Measurements from ENCODE around the gene TMEM259.
A peak's percentile ranks its signal among the peaks of the same experiment; 100 is the strongest.

The TMEM259 gene

DNA sequence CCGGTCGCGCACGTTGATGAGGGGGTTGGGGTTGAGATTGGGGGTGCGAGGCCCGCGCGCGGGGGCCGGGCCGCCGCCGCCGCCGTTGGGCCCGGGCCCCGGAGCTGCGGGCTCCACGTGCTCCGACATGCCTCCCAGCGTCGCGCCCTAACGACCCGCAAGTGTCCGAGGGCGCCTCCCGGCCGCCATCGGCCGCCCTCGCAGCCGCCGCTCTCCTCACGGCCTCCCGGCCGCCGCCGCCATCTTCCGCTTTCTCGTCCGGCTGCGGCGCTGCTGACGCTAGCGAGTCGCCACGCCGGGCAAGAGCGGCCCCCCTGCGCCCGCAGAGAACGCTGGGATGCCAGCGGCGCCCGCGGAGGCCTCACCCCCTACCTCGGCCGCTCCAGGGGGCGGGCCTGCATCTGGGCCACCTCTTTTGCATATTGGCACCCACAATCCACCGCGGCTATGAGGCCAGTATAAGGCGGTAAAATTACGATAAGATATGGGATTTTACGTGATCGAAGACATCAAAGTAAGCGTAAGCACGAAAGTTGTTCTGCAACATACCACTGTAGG, at the start of gene TMEM259:
Gene TMEM259, minus strand, starts transcription at position 256 of the 558 bp plus-strand sequence. Its CDS starts 127 bp downstream, at position 129.
- peak; percentile 80 for DNase-seq

DNA sequence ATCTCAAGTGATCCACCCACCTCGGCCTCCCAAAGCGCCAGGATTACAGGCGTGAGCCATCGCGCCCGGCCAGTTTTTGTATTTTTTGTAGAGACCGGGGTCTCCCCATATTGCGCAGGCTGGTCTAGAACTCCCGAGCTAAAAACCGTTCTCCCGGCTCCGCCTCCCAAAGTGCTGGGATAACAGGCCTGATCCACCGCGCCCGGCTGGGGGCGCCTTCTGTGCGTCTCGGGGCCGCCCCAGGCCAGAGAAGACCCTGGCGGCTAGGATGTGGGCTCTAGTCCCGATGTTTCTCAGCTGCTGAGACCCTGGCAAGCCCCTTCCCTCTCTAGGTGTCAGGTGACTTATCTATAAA, 49.6 kb upstream of the TMEM259 start:
- DNase-seq, result no peak

DNA sequence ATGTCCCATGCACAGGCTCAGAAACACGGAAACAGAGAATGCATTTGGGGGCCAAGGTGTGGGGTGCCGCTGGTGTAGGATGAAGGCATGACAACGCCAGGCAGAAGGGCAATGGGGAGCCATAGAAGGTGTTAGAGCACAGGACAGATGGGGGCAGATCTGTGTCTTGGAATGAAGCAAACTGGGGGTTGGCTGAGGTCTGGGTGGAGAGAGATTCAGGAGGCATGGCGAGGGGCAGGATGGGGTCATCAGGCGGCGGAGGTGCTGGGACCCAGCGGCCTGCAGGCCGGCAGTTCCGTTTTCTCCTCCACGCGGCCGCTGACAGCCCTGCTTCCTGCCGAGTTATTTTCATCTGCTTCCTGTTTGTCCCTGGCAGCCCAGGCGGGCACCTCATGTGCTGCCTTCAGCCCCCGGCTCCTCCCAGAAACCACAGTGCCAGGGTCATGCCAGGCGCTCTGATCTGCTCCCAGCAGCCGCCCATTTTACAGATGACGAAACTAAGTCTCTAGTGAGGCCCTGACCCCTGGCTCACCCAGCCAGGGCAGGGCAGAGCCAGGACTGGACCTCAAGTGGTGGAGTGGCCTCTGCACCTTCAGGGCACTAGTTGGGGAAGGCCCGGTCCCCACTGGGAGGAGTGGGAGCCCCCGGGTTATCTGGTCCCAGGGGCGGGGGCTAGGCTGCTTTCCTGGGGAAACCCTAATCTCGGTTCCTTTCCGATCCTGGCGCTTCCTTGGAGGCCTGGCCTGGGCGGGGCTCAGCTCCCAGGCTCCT, 48.3 kb upstream of the TMEM259 start:
- DNase-seq, result no peak

DNA sequence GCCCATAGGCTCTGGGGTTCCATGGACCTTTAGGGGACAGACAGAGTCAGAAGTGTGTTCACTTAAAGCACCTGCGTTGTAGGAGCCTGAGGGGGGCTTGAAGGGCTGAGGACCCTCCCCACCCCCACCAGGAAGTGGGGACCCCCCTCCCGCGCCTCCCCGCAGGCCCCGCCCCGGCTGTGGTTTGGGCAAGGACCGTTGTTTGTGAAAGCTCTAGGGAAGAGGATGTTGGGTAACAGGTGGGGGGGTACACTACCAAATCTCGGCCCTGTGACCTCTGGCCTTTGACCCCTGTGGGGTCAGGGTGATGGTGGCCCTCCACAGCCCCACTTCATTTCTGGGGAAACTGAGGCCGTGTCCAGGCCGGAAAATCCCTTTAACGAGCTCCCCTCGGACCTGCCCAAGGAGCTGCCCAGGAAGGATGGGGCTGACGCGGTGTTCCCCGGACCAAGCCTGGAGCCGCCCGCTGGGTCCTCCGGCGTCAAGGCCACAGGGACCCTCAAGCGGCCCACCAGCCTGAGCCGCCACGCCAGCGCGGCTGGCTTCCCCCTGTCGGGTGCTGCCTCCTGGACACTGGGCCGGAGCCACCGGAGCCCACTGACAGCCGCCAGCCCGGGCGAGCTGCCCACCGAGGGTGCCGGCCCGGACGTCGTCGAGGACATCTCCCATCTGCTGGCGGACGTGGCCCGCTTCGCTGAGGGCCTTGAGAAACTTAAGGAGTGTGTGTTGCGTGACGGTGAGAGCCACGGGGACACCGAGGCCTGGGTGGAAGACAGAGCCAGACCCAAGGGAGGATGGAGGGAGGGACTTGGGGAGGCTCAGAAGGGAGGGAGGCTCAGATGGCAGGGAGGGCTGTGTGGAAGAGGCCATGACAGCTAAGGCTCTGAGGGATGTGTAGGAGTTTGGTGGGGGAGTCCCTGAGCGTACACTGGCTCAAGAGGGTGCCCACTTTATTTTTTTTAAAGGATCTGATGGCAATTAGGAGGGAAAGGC, 47.4 kb upstream of the TMEM259 start:
- DNase-seq, result no peak

DNA sequence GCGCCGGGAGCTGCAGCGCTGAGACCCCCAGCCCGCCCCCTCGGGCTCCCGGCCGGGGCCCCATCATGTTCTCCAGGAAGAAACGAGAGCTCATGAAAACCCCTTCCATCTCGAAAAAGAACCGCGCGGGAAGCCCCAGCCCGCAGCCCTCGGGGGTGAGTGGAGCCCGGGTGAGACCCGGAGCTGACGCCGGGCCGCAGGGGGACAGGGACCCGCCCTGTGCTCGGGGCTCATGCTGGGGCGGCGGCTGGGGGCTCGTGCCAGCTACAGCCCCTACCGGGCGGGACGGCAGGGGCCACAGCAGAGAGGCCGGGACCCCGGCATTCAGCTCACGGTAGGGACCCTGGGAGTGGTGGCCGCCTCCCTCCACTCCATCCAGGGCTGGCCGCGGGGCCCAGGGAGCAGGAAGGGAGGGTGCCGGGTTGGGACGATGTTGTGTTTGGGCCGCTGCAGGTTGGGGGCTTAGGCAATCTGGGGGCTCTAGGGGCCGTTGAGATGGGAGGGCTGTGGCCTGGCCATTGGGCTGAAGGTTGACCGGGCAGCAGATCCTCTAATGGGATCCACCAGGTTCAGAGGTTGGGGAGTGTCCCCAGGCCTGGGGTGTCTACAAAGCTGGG, 46.5 kb upstream of the TMEM259 start:
- no peak for DNase-seq

DNA sequence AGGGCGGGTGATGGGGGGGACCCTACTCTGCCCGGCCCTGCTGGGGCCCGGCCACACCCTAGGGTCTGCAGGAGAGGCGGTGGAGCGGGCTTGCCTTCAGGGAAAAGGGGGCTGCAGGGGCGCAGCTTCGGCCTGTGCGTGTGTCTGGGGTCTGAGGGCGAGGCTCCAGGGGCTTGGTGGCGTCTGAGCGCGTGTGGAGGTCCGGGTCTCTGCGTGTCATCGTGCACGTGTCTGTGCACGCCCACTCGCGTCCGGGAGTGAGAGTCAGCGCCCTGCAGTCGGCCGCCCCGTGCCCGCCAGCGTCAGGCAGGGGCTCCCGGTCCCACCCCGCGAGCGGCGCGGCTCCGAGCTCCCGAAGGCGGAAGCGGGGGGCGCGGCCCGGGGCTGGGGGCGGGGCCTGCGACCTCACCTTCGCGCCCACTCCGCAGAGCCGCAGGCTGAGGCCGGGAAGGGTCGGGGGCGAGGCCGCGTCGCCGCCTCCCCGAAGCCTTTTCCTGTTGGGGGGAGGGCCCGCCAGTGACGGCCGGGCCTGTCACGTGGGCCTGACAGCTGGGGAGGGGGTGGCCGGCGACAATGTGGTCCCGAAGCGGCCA, 45.9 kb upstream of the TMEM259 start, which contains the start of gene ARHGAP45:
Gene ARHGAP45, plus strand, starts transcription at position 420 of the 593 bp plus-strand sequence. CDS start 239 bp downstream, outside the sequence.
- no peak for DNase-seq

DNA sequence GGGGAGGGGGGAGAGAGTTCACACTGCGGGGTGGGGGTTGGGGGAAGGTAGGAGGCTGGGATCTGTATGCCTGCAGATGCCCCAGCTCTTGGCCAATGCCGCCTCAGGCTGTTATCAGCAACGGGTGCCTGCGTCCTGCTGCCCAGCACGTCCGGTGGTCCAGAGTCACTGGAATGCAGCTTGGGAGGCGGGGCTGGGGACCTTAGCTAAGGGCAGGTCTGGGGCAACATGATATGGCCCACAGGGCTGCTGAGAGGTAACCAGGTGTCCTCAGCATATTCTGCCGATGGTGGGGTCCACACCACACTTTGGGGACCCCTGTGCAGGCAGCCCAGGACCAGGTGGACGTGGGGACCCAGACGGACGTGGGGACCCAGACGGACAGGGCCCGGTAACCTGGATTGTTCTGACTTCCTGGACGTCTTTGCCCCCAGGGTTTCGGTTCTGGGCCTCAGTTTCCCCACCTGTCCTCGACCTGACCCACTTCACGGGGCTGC, 45.4 kb upstream of the TMEM259 start:
- DNase-seq, result no peak

DNA sequence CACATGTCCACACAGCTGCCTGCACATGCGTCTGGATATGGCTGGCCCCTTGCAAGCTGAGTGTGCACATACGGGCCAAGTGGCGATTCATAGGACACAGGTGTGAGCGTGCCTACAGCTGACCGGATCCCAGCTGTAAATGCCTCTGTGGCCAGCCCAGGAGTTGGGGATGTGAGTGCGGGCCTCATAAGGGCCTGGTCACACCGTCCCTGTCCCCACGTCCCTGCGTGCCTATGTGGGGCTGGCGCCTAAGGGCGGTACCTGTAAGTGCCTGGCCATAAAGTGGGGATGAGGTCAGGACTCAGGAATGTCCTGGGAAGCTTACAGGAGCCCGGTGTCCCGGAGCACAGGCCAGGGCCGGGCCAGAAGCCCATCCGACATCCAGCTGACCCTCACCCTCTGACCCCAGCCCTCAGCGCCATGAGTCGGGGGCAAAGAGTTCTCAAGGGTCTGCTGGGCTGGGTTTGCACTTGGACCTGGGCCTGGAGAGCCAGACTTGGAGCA, 44.7 kb upstream of the TMEM259 start:
- no peak for DNase-seq

DNA sequence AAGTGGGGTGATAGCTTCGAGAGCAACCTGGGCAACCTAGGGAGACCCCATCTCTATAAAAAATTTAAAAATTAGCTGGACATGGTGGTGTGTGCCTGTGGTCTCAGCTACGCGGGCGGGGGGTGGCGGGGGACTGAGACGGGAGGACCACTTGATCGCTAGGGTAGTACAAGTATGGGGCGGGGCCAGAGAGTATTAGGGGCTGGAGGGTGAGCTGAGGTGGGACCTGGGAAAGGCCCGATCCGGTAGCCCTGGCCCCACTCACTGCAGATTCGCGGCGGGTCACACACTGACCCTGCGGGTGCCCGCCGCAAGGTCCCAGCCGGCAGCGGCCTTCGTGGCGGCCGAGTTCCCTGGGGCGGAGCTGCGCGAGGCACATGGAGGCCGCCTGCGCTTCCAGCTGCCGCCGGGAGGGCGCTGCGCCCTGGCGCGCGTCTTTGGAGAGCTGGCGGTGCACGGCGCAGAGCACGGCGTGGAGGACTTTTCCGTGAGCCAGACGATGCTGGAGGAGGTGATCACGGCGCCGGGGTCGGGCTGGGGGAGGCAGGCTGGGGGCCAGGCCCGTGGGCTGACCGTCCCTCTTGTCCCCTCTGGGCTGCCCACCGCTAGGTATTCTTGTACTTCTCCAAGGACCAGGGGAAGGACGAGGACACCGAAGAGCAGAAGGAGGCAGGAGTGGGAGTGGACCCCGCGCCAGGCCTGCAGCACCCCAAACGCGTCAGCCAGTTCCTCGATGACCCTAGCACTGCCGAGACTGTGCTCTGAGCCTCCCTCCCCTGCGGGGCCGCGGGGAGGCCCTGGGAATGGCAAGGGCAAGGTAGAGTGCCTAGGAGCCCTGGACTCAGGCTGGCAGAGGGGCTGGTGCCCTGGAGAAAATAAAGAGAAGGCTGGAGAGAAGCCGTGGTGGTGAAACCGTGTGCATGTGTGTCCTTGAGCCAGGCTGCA, 44.0 kb upstream of the TMEM259 start:
- DNase-seq, result no peak

DNA sequence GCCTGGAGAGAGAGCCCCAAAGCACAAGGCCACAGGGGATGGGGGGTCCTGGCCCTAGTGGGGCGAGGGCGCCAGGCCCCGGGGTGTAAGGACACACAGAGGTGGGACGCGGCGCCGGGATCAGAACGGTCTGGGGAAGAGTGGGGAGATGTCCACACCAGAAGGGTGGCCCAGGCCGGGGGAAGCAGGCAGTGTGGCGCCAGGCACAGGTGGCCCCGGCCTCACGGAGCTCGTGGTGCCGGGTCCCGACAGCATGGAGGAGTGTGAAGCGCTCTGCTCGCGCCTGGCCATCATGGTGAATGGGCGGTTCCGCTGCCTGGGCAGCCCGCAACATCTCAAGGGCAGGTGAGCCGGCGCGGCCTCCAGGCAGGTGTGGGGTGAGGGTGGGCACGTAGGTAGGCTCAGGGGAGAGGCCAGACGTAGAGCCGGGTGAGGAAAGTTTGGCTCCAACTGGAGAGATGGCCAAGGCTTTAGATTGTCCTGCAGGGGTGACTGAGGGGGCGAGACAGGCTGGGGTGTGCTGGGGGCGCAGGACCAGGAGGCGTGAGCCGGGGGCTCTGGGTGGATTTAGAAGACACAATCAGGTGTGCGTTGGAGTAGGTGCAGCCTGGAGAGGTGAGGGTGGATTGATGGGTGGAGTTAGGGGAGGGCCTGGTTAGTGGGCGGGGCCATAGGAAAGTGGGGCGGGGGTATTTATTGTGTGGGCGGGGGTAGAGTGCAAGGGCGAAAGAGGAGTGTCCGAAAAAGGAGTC, 43.2 kb upstream of the TMEM259 start:
- DNase-seq, result no peak

DNA sequence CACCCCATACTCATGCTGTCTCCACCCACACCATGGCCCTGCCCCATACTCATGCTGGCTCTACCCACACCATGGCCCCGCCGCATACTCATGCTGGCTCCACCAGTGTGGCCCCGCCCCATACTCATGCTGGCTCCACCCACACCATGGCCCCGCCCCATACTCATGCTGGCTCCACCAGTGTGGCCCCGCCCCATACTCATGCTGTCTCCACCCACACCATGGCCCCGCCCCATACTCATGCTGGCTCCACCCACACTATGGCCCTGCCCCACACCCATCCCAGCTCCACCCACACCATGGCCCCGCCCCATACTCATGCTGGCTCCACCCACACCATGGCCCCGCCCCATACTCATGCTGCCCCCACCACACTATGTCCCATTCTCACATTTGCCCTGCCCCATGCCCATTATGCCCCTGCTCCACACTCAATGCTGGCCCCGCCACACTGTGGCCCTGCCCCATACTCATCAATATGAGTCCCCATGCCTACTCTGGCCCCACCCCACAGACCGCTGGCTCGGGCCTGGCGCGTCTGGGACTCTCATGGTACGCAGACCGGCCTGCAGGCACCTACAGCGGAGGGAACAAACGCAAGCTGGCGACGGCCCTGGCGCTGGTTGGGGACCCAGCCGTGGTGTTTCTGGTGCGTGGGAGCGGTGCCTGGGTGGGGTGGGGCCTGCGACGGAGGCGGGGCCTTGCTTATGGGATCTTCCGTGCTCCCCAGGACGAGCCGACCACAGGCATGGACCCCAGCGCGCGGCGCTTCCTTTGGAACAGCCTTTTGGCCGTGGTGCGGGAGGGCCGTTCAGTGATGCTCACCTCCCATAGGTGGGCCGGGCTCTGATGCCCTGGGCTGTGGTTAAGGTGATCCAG, 42.3 kb upstream of the TMEM259 start:
- DNase-seq, result no peak

DNA sequence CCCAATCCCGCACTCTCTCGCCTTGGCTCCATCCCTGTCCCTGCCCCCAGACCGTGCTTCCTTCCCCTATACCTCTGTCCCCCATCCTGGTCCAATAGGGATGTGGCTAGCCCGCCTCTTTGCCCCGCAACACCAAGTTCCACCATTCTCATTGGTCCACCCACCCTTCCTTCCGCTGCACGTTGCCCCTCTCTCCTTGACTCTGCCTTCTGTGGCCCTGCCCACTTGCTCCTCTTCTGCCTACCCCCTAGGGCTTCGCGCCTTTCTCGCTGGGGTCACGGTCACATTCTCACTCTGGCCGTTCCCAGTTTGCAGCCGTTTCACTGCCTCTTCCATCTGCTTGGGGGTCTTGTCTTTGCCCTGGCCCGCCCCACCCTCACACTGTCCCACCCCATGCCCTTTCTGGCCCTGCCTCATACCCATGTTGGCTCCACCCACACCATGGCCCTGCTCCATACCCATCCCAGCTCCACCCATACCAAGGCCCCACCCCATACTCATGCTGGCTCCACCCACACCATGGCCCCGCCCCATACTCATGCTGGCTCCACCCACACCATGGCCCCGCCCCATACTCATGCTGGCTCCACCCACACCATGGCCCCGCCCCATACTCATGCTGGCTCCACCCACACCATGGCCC, 41.6 kb upstream of the TMEM259 start:
- DNase-seq, result no peak

DNA sequence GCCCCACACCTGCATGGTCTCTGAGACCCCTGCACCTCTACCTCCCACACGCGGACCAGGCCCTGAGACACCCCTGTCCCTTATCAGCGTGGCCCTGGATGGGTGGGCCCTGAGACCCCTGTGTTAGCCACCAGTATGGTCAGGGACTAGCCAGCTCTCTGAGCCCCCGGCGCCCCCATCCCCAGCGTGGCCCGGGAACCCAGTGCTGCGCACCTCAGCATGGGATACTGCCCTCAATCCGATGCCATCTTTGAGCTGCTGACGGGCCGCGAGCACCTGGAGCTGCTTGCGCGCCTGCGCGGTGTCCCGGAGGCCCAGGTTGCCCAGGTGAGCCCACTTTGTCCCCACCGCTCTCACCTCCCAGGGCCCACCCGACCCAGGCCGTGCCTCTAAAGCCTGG, 41.1 kb upstream of the TMEM259 start:
- DNase-seq, result no peak

DNA sequence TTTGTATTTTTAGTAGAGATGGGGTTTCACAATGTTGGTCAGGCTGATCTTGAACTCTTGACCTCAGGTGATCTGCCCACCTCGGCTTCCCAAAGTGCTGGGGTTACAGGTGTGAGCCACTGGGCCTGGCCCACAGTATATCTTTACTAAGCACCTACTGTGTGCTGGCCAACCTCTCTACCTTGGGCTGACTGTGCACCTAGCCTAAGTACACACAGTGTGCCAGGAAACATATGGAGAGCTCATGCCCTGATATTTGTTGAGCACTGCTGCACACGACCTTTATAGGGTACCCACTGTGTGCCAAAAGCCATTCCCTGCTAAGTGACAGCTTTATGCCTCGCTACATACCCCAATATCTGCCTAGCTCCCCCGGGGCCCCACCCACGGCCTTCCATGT, 39.8 kb upstream of the TMEM259 start:
- DNase-seq, result no peak

DNA sequence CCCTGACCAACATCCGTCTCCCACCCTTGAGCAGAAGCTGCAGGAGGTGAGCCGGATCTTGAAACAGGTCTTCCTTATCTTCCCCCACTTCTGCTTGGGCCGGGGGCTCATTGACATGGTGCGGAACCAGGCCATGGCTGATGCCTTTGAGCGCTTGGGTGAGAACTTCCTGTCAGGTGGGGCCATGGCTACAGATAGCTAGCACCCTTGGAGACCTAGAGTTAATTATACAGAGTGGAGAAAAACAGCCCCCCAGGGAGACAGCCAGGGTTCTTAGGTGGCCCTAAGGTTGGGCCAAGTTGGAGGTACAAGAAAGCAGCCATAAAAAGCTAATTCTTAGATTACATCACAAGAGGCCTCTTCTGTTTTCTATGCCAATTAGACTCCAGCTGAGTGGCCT, 37.2 kb upstream of the TMEM259 start:
- DNase-seq, result no peak

DNA sequence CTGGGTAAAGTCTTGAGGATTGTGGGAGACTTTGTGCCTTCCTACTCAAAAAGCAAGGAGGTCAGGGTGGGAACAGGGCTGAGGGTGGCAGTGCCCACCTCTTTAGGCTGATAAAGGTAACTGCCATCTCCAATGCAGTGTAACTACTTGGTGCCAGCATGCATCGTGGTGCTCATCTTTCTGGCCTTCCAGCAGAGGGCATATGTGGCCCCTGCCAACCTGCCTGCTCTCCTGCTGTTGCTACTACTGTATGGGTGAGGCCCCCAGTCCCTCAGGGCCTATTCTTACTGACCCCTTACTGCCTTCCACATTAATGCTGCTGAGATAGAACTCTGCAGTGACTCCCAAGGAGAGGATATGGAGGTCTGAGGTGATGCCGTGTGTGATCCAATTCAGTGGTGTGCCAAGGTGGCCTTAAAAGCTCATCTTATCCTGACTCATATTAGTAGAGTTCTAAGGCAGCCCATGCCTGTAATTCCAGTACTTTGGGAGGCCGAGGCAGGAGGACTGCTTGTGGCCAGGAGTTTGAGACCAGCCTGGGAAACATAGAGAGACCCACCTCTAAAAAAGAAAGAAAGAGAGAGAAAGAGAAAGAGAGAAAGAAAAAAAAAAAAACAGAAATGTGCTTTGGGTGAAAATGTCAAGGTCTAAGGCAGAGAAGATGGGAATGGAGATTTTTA, 36.4 kb upstream of the TMEM259 start:
- DNase-seq, result no peak

DNA sequence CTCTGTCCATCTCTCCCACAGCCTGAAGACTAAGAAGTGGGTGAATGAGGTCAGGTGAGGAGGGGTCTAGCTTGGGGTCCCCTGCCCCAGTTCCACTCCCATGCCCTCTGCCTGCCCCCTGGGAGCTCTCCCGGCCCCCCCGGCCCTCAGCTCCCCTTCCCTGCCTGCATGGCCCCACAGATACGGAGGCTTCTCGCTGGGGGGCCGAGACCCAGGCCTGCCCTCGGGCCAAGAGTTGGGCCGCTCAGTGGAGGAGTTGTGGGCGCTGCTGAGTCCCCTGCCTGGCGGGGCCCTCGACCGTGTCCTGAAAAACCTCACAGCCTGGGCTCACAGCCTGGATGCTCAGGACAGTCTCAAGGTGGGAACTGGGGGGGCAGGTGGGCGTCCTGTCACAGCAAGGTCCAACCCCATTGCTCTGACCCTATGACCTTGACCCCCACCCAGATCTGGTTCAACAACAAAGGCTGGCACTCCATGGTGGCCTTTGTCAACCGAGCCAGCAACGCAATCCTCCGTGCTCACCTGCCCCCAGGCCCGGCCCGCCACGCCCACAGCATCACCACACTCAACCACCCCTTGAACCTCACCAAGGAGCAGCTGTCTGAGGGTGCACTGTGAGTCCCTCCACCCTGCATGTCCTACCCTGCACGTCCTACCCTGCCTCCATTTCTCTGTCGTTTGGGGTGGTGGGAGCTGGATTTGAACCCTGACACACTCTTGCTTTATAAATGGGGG, 35.1 kb upstream of the TMEM259 start:
- DNase-seq, result no peak
